T follicular helper cell (primary cell): ENCODE measurements around the gene GSTCD.
"Not testable (repeated sequence)": the region's sequence is repeated elsewhere in the genome, so short reads cannot be mapped to it uniquely, and the experiment has no call there.

Experiments used
- DNase-seq: peaks from one replicate; pipeline ENCODE4 v3.0.0-alpha.2; 2020; ENCODE audit warnings: low read depth
- total RNA-seq, 2 experiments: gene quantifications; one replicate each; lab custom pipeline; 2026; lab: John Stamatoyannopoulos, UW

The GSTCD gene, protein sequence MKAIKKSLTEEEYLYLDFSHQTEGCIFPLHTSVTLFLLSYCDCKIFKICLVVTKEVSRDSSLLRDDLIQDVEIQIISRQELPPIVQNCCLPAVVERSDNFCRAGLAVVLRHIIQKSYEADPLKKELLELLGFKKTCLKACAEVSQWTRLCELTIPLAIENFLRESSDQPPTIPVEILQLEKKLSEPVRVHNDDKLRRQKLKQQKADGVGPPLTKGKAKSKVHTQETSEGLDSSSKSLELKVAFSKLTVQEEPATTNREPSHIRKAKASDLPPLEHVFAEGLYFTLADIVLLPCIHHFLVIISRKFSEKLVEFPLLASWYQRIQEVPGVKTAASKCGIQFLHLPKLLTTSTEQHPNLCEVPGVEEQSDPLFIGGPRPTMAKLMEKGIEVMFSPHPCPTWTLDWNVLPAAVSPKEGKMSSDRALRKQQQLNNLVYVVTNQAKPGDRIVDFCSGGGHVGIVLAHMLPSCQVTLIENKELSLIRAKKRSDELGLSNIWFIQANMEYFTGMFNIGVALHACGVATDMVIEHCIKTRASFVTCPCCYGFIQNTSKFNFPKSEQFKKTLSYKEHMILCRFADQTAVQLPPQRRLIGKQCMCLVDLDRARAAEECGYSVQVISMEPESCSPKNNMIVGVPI
- 8.3 to 20.1 reads per million in 2 experiments for total RNA-seq

DNA sequence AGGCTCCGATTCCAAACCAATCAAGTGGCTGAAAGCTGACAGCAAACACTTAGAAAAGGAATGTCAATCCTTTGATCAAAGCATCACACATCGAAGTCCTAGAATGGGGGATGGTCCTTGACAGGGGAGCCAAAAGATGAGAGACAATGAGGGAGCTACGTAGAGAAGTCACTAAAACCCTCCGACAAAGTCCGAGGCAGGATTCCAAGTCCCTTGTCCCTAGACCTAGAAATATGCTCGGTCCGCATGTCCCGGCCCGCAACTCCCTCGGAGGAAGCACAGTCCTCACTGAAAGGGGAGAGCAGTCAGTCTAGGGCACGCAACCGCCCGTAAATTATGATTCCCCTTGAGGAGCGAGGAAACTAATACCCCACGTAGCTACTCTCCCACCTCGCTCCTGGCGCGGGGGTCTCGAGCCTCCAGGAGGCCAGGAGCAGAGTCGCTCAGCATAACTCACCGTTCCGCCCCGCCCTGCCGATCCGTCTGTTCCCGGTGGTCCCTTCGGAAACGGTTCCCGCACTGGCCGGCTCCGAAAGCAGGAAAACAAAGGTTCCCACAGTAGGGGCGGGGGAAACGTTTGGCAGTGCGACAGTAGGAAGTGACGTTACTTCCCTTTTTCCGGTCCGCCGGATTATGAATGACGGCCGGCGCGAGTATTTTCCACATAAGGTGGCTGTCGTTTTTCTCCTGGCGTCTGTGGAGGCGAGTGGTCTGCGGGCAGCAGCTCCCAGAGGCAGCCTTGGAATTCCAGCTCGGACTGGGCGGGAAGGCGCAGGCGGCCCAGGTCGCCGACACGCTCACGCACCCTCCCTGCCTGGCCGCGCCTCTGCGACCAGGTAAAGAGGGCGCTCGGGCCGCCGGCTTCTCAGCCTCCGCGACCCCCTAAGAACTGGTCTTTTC lies at the start of gene GSTCD, which contains the start of gene INTS12:
Gene GSTCD, plus strand, starts transcription at position 604 of the 900 bp plus-strand sequence. CDS start 8,830 bp downstream, outside the sequence.
Gene INTS12, minus strand, starts transcription at position 509 of the 900 bp plus-strand sequence. CDS start 8,684 bp downstream, outside the sequence.
- peak; percentile 80 for DNase-seq

DNA sequence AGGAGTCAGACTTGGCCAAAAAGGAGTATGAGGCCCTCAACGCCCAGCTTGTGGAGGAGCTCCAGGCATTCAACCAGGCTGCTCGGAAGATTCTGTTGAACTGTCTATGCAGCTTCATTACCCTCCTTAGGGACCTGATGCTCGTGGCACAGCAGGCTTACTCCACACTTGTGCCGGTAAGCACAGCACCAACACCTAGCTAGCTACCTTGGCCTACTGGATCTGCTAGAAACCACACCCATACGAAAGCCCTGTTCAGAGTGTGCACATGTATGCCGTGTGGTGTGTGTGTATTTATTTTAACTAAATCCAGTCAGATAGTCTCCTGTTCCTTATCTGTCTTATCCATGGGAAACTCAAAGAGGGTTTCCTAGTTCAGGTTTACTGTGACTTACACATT lies 49.4 kb upstream of the GSTCD start:
- no peak for DNase-seq

DNA sequence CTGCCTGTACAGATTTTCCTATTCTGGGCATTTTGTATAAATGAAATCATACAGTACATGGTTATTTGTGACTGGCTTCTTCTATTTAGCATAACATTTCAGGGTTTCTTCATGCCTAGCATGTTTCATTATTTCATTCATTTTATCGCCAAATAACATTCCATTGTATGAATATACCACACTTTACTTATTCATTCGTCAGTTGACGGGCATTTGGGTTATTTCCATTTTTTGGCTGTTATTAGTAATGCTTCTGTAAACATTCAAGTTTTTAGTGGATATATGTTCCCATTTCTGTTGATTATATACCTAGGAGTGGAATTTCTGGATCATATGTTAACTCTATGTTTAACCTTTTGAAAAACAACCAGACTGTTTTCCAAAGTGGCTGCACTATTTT lies 47.6 kb upstream of the GSTCD start:
- no peak for DNase-seq

DNA sequence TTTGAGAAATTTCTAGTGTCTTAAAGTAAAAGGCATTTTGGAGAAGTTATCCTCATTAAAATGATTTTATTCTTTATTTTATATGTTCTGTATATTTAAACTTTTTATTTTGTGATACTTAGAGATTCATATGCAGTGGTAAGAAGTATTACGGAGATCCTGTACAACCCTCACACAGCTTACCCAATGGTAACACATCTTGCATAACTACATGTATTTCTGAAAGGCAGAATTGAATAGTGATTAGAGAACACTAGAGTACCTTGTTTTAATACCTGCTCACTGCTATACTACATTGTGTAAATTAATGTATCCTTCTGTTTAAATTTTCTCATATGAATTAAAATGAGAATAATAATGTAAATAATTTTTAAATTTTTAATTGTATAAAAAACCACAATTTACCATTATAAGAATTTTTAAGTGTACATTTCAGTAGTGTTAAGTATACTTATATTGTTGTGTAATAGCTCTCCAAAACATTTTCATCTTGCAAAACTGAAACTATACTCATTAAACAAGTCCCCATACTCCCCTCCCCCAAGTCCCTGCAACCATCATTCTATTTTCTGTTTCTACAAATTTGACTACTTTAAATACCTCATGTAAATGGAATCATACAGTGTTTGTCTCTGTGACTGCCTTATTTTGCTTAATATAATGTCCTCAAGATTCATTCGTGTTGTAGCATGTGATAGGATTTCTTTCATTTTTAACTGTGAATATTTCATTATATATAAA lies 45.5 kb upstream of the GSTCD start:
- DNase-seq: no peak

DNA sequence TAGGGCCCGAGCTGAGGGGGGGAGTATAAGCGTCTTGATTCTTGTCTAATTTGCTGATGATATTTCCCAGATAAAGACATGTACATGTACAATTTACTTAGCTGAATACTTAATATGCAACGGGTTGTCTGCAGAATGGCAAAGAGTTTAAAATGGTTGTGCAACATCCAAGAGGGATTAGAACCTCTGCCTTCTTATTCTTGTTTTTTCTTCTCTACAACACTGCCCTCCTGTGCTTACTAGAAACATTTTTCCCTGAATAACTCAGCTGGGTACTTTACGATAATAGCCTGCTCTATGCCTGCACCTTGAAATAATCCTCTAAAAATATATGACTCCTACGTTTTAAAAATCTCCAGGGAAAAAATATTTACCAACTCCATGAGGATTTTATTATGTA lies 41.9 kb upstream of the GSTCD start:
- DNase-seq: no peak

DNA sequence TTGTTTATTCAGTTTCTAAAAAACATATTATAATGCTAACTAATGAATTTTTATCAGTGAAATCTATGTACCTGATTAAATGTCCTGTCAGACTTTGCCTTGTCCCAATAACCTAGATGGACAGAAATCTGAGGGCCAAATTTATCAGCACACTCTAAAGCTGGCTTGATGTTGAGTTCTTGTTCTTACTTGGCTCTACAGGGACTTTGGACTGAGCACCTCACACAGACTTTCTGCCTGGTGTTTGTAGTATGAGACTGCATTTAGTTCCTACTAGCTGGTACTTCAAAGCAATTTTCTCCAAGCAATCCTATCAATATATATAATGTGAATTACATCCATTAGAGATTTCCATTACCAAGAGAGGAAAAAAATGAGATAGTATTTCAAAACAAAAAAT lies 37.9 kb upstream of the GSTCD start:
- DNase-seq: no peak

DNA sequence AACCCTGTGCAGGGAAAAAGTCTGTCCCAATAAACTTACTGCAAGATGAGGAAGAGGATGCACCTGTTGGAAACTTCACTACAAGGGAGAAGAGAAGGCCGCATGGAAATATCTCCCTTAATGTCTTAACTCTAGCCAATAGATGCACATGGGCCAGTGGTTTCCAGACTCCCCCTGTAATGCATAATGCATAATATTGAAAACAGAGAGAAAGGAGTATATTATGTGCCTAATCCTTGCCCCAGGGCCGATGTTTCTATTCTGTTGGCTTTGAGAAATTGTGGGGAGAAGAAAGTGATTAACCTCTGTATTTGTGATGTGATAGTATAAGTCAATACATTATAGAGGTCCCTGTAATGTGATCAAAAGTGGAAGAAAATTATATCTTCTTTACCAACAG lies 37.3 kb upstream of the GSTCD start:
- no peak for DNase-seq

DNA sequence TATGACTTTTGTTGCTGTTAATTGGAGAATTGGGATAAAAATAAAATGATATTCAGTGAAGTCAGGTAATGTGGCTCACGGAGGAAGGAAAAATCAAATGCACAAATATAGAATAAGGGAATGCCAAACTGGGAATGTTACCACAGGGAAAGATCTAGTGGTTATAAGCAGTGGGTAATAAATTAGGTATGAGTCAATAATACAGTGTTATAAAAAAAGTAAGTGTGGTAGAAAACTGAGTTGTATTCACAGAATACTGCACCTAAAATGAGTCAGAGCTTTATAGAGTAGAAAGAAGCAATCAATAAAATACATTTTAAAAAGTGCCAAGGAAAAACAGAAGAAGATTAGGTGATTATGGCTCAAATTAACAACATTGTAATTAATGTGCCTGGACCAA lies 34.6 kb upstream of the GSTCD start:
- no peak for DNase-seq

DNA sequence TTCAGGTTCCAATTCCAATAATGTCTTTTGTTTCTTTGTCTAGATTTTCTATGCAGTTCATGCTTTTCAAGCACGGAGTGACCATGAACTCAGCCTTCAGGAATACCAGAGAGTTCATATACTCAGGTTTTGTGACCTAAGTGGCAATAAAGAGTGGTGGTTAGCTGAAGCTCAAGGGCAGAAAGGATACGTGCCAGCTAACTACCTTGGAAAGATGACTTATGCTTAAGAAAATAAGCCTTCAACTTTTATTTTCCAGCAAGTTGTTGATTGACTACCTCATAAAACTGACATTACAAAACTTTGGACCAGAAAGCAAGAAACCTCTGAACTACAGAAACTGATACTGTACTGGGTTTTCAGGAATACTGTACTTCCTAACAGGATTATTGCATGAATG lies 30.9 kb upstream of the GSTCD start:
- DNase-seq: no peak

DNA sequence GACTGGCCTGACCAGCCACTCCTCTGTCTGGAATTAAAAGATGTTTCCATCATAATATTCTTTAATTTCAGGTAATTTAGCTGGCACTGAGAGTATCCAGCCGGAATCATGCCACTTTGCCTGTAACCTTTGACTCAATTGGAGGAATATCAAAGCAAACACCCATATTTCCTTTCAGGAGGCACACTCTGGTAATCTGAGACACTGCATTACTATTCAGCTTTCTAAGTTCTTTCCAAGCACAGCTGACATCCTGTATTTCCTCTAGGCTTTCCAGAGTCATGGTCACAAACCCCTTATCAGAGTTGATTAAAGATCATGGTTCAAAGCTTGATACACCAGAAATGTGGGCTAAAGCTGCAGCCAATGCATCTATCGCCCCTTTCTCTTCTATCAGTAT lies 29.4 kb upstream of the GSTCD start:
- no peak for DNase-seq

DNA sequence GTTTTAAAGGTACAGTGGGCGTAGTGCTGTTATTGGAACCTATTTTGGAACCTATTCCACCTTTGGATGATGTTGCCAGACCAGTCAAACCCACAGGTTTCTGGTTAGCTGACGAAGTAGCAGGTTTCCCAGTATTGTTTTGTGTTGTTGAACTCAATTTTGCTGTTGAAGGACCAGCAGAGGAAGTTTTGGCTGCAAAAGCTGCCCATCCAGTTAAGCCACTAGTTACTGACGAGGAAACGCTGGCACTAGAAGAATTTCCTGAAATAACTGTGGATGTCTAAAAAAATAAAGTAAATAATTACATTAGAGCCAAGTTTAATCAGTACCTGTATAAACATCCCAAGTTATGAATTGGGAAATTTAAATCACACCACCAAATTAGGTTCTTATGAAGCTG lies 25.5 kb upstream of the GSTCD start:
- DNase-seq: no peak

DNA sequence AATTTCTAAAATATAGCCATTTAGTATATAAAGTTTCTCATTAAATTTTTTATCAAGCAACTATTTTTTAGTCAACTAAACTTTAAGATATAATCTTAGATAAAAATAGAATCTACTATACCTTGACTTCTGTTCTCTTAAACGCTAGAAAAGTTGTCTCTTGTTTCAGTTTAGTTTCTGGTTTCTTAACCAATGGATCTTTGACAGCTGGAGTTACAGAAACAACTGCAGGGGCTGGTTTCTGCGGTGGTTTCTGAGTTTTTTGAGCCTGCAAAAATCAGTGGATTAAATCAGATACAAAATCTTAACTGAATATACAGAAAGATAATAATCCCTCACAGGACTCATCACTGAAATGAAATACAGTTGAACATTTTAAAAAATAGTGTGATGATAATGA lies 22.0 kb upstream of the GSTCD start:
- no peak for DNase-seq

DNA sequence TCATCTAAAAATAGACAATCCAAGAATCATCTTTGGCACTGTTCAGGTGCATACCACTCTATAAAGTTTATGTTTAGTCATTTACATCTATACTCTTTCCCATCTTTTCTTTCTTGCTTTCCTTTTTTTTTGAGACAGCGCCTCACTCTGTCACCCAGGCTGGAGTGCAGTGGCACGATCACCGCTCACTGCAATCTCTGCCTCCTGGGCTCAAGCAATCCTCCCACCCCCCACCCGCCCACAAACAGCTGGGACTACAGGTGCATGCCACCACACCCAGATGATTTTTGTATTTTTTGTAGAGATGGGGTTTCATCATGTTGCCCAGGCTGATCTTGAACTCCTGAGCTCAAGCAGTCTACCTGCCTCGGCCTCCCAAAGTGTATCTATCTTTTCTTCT lies 13.8 kb upstream of the GSTCD start:
- DNase-seq: not testable (repeated sequence)

DNA sequence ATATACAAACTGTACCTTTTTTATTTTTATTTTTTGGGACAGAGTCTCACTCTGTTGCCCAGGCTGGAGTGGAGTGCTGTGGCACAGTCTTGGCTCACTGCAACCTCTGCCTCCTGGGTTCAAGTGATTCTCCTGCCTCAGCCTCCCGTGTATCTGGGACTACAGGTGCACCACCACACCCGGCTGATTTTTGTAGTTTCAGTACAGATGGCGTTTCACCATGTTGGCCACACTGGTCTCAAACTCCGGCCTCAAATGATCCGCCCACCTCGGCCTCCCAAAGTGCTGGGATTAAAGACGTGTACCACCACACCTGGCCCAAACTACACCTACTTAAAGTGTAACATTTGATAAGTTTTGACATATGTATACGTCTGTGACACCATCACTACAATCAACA lies 12.8 kb upstream of the GSTCD start:
- not testable (repeated sequence) for DNase-seq

DNA sequence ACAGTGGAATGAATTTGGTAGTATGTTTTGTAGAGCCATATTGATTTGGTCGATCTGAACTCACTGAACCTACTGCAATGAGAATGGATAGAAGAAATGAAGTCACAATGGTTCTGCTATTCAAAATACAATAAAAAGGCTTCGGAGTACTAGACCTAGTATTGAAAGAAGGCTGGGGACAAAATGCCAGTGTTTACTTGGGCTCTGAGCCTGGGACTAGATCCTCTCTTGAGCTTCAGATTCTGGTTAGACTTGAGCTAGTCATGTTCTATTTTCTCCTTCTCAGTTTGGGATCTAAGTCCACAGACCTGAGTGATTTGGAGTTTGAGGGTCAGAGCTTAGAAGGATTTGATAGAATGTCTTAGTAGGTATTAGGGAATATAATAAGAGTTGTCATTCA lies 10.0 kb upstream of the GSTCD start:
- no peak for DNase-seq

DNA sequence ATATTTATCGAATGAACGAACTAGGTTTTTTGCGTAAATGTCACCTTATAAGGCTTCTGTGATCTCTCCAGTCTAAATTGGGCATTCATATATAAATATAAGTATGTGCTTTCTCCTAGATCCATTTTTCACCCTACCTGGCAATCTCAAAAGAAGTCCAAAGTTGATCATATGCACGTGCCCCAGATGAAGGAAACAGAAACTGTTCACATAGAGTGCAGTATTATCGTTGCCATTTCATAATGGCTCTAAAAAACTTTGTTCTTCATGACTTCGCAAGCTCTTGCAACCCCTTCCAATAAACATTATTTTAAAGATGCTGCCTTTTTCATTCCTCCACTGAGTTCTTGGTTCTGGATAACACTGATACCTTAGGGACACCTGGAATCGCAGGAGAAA lies 803 bp upstream of the GSTCD start:
- no peak for DNase-seq

DNA sequence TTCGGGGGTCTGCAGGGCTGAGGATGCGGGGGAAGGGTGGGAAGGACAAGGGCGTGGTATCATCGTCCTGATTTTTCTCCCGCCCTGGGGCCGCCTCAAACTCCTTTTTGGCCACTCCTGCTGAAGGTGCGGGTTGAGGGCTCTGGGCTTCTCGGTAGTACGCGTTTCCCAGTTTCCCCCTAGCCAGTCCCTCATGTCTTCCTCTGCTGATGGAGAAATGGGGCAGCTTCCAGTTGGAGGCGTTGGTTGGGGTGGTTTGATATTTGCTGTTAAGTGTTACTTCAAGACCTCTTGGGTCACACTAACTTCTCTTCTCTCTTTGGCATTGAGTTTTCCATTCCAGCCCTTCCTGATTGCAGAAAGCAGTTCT lies 482 bp downstream of the GSTCD start:
- no peak for DNase-seq

DNA sequence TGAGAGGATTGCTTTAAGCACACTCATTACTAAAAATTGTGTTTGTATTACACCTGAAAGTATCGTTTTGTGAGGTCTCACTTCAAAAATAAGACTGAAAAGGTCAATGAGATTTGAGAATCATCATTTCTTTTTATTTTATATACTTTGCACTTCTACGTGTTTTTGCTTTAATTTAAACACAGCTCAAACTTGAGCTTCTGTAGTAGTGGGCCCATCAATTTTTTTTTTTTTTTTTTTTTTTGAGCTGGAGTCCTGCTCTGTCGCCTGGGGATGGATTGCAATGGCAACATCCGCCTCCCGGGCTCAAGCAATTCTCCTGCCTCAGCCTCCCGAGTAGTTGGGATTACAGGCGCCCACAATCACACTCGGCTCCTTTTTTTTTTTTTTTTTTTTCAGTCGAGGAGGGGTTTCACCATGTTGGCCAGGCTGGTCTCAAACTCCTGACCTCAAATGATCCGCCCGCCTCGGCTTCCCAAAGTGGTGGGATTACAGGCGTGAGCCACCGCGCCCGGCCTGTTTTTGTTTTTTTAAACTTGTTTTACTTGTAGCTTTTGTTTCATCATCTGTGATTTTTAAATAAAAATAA lies 1.5 kb downstream of the GSTCD start:
- no peak for DNase-seq

DNA sequence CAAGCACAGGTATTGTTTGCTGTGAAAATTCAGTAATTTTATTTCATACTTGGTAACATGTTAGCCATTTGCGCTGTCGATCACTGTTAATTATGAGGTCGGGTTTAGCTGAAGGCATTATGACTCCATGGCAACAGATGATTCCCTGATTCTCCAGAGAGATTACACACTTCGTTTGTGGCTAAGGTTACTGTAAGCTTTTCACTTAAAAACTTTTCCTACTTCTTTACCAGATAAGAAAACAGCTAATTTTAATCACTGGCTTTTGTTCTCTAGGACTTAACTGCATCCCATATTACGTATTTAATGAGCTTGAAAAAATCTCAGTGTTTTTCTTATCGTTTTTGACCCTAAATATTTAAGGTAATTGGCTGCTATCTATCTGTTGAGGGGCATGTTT lies 2.1 kb downstream of the GSTCD start:
- DNase-seq: no peak

DNA sequence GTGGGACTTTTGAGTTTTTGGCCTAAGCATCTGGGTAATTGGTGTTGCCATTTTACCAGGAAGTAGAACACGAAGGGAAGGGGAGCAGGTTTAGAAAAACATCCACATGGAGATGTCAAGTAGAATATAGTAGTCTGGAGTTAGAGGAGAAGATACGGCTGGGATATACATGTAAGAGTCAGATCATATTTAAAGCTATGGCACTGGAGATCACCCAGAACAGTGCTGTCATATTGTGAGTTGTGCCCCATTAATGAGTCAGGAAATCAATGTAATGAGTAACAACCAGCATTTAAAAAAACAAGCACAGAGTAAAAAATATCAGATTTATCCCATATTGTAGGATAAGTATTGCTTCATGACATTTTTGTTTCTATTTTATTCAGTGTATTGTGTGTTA lies 4.2 kb downstream of the GSTCD start:
- DNase-seq: no peak

DNA sequence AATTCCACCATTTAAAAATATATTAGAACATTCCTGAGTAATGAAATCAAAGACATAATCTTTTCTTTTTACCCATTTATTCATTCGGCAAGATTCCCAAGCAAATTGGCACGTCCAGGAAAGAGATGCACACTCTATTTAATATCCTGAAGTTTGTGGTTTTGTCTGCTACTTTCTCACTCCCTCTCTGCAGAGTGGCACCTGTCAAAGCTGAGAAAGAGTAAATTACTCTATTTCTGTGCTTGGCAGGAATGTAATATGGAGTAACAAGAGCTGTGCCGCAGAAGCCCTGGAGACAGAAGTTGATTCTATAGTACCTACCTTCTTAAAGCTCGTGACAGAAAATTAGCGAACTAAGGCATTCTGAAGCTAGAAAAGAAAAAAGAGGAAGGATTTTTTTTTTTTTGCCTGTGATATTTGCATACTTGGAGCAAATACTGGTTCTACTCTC lies 5.5 kb downstream of the GSTCD start:
- DNase-seq: no peak
